GM18870 (cell line): ENCODE data around the gene OSBPL5.

ENCODE experiments used
- ATAC-seq: cut with Tn5 transposase; IDR thresholded peaks from one replicate; pipeline ENCODE4 v1.9.1; 2021; ENCODE audit warnings: moderate library complexity; ENCODE audit not compliant: unreplicated experiment

Gene OSBPL5

DNA sequence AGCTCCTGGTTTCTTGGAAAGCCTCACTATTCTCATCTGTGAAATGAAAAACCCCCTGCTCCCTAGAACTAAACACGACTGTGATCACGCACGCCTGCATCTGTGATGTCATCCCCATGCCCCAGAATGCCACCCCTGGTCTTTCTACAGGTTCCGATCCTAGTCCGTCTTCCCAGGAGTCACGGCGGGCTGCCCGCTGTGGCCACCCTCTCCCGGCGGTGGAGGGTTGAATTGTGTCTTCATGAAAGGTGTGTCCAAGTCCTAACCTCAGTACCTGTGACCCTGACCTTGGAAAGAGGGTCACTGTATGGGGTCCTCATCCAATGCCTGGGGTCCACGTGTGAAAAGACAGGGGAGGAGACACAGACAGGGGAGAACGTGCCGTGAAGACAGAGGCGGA, 14.4 kb downstream of the OSBPL5 start:
- ATAC-seq = no peak

DNA sequence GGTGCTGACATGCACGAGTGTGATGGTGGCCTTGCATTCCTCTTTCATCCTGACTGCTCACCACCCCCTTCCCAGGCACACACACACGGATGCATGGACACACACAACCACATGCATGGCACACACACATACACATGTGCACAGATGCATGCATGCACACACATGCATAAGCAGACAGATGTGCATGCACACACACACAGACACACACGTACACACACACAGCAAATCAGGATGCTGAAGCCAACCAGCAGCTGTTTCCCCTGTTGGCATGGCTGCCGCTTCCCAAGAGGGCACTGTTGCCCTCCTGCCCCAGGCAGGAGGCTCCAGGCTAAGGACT, 15.3 kb downstream of the OSBPL5 start:
- no peak for ATAC-seq

DNA sequence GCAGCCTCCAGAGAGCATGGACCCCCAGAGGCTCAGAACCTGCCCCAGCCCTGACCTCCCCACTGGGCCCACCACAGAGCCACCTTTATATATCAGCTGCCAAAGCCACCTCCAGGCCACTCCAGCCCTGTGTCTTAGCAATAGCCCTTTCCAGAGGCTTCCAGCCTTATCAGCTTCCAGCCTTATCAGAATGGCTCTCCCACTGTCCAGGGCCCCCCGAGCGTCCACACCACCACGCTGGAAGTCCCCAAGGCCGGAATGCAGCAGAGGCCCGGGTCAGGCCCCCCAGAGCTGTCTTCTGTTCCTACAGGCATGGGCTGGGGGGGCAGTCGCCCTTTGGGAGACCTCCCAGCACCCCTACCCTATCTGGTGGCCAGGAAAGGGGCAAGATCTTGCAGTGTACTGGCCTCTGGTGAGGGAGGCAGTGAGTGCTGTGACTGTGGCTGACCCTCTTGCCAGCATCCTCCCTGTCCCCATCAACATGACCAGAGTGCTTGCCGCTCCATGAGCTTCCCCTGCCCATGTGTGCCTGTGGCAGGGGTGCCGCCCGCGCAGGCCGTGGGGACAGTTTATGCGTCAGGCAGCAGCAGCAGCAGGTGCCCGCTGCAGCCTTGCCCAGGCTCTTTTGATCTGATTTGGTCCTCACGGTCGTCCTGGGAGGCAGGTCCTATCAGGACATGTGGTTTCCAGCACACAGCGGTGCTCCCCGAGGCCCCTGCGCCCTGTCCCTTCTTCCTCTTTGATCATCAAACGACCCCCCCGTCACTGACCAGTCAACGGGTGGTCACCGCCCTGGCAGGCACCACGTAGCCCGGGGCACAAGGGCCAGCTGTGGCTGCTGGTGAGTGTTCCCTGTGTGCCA, 15.9 kb downstream of the OSBPL5 start:
- ATAC-seq = no peak

DNA sequence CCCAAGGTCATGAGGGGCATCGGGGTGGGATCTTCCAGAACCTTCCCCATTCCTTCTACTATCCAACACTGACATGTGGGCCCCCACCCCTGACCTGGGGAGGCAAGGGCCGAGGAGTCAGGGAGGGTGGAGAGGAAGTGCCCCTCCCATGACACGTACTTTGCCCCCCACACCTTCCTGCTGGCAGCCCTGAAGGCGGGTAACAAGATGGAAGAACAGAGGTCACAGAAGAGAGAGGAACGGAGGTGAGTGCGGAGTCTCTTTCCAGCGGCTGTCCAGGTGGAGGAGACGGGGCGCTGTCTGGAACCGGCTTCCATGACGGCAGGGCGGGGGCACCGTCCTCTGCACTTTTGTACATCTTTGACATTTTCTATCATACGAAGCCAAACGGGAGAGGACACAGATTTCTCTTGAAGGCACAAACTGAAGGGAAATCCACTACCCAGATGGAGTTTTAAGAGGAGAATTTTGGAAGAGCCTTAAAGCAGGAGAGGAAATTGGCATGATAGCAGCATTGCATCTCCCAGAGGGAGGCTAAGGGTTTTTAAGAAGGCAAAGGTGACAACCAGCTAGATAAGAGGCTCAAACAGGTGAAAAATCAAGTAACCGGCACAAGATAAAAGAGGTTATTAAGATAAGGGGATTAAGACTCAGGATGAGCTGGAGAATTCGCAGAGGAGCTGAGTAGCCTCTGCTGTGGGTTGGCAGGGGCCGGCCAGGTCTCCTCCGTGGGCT, 16.7 kb downstream of the OSBPL5 start:
- ATAC-seq = no peak

DNA sequence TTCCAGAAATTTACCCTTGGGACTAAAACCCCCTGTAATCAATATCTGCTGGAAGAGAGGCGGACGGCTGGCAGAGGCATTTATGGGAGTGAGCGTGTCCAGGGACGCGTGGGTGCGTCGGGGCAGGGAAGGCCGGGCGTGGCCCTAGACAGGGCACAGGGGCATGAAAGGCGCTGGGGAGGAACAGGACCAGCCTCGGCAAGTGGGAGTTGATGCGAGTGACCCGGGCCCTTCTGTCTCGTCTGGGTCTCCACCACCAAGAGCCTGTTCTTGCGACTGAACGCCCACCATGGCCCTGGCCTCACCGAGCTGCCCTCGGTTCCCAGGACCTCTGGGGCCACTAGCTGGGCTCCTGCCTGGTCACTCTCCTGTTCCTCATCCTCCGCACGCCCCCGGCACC, 17.5 kb downstream of the OSBPL5 start:
- no peak for ATAC-seq

DNA sequence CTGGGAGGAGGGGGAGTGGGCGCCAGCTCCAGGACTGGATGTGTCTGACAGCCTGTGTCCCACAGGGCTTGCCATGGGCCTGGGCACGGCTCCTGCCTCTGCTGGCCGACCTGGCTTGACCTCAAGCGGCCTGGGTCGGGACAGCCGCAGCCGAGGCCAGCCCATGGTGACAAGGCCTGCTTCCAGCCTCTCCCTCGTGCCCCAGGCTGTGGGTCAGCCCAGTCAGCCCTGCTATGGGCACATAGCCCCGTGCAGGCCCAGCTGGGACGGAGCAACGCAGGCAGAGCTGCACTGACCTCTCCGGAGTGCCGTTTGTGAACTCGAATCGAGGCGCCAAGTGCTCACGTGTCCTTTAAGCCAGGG, 17.9 kb downstream of the OSBPL5 start:
- no peak for ATAC-seq

DNA sequence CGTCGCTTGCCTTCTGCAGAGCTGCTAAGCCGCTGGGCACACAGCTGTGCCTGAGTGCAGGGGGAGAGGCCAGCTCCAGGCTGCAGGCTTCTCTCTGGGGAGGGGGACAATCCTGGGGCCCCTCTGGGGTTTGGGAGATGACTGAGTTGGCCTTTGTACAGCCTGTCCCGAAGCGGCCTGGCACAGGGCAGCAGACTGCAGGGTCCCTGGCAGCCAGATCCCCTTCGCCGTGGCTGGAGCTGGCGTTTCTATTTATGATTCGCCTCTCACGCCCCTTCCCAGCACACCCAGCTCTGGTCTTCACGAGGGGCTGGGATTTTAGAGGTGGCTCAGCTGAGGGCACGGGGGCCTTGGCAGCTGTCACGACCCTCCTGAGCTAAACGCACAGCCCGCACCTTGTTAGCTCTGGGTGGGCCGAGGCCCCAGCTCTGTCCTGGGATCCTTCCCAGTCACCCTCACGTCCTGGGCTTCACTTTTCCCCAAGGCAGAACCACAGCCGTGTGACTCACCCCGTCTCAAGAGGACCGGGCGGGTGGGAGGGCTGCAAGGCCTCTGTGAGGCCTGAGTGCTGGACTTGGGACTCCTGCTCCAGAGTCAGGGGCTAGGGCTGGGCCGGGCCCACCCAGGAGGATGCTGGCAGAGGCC, 18.4 kb downstream of the OSBPL5 start:
- no peak for ATAC-seq

DNA sequence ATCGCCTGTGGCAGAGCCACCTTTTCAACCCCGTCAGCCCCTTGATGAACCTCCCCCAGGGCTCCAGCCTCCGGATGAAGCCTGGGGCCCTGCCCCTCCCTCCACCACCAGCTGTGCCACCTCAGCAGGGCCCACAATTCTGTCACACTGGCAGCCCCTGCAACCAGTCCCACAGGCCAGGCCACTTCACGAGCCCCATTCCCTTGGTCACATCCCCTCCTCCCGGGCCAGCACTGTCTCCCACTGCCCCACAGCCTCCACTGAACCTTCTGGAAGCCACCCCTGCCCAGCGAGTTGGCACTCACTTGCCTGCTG, 19.9 kb downstream of the OSBPL5 start:
- ATAC-seq = no peak

DNA sequence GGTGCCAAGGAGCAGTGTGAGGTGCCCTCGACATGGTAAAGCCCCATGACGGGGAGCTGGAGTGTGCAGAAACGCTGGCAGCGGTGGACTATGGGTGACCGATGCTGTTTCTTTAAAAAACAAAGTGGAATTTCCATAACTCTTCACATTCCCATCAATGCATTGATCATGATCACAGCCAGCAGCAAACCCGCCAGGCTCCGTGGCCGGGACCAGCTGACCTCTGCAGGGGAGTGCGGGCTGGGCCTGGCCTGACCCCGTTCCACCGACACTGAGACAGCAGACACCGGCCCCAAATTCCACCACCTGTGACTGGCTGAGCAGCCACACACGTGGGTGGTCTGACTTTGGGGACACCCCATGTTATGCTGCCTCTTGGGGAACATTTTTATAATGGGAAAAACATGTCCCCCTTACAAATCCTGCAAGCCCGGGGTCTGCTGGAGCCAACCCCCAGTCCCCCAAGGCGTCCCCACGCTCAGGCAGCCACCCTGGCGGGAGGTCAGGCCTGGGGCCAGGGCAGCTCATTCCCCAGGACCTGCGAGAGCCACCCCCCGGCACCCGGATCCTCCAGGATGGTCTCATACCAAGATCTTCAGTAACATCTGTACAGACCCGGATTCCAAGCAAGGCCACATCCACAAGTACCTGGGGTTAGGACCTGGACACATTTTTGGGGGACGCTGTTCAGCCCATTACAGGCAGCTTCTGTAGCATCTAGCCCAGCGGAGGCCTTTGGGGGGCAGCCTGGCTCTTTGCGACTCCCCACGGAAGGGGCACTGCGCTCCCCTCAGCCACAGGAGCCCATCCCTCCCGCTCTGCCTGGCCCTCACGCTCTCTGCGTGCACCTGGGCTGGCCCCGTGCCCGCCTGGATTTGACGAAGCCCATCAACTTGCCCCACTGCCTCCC, 20.6 kb downstream of the OSBPL5 start:
- no peak for ATAC-seq

DNA sequence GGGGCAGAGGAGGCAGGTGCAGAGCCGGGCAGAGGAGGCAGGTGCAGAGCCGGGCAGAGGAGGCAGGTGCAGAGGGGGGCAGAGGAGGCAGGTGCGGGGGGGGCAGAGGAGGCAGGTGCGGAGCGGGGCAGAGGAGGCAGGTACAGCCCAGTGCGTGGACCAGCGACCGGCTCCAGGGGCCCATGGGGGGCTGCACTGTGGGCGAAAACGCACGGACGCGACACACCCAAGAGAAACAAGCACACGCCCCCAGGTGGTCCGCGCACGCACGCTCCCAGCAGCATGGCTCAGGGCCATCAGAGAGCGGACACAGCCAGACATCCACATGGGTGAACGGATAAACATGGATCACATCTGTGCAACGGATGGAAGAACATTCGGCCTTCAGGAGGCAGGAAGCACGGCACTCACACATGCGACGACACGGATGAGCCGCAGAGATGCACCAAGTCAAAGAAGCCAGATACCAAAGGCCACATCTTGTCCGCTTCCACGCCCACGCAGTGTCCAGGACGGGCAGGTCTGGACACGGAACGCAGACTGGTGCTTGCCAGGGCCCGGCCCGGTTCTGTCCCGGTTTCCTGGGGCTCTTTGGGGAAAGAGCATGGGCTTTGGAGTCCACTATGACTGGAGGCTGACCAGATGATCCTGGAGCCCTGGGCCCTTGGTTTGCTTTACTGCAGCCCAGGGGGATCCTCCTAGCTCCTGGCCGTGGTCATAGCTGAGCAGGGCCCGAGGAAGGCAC, 21.8 kb downstream of the OSBPL5 start:
- ATAC-seq = no peak

DNA sequence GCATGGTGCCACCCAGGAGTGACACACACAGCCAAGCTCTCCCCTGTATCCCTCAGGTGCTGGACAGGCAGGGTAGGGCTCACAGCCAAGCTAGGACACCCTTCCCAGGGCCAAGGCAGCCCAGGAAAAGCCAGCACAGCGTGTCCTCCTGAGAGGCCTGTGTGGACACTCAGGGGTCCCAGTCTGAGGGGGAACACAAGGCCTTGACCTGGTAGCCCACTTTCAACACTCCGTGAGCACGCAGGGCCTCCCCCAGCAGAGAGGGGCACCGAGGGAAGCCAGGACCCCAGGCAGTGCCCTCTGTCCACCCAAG, 24.9 kb downstream of the OSBPL5 start:
- ATAC-seq = no peak

DNA sequence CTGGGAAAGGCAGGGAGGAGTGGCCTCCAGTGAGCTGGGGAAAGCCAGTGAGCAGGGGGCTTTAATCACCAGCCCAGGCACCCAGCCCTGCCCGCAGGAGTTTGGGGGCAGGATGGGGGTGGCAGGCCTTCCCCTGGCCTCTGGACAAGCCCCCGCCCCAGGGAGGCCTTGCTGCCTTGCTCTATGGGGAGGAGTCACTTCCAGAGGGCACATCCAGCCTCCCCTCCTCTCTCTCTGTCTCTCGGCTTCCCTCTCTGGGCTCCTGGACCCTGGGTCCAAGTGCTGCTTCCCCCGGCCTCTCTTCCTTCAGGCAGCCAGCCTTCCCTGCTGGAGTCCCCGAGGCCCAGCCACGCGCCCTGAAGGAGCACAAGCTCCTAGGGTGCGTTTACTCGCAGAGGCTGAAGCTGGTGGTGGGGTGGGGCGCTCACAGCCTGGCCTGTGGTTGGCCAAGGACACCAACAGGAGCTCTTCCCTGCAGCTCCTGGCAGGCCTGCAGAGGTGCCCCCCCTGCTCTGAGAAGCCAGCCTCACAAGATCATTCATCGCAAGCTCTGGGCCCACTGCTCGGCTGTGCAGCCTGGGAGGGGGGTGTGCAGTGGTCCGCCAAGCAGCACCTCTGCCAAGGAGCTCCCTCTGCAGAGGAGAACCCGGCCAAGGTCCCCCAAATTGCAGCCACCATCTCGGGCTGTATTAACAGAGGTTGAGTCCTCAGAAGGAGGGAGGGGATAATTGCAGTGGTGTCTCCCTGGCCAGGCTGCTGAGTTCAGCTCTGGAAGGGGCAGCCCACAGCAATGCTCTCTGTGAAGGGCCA, 25.4 kb downstream of the OSBPL5 start:
- no peak for ATAC-seq

DNA sequence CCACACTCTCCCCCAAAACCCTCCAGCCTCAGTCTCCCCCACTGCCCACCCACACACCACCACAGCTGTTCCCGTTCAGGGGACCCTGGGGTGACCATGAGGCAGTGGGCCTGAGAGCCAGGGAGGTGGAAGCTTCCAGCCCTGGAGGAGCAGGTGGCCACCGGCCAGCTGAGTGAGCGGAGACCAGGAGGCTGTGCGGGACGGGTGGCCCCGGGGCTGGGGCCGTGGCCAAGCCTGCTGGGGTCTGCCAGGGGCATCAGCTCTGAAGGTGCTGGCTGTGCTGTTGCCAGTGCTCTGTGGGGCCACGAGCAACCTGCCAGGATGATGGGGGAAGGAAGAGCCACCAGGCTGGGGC, 26.0 kb downstream of the OSBPL5 start:
- ATAC-seq = no peak

DNA sequence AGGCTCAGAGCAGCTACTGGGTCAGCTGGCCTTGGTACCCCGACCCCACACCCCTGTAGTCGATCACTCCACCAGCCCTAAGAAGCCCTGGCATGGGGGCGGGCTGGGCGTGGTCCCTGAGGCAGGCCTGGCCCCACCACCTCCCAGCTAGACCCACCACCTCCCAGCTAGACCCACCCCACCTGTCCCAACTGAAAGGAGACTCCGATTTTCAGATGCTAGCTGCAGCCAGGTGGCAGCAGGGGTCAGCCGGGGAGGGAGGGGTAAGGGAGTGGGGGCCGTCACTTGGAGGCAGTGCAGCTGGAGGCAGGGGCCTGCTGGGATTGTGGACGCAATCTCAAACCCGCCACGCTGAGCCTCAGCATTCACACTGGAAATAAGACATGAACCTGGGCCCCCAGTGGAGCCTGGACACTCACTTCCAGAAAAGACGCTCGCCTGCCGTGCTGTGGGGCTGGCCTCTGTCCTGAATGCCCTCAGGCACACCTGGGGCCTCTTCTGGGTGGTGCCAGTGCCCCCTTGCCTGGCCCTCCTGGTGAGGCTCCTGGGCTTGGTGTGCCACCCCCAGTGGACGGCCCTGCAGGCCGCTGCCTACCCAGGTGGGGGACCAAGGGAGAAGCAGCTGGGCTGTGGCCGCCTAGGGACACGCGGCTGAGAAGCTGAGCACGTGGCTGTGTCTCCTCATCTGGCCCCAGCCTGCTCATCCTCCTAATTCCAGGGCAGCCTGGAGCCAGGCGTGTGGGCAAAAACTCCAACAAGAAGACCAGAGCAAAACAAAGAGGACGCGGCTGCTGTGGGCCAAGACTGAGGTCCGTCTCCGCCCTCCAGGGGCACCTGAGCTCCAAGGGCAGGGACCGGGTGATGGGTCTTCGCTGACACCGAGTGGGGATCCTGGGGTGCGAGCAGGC, 26.7 kb downstream of the OSBPL5 start:
- no peak for ATAC-seq

DNA sequence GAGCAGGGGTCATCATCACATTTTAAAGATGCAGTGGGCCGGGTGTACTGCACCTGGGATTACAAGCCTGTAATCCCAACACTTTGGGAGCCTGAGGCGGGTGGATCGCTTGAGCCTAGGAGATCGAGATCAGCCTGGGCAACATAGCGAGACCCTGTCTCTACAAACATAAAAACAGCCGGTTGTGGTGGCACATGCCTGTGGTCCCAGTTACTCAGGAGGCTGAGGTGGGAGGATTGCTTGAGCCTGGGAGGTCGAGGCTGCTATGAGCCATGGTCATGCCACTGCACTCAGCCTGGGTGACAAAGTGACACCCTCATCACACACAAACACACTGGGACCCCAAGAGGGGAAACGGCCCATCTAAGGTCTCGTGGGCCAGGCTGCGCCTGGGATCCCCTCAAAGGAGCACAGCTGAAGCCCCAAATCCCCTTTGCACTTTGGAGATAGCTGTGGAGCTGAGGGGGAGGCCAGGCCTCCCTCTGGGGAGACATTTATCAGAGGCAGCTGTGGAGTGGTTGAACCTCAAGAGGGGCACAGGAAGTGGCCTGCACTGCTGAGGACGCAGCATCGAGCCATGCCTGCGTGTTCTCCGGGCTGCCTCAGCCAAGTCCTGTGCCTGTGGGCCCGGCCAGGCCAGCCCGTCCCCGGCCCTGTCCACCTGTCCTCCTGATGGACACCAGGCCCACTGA, 27.5 kb downstream of the OSBPL5 start:
- ATAC-seq = no peak

DNA sequence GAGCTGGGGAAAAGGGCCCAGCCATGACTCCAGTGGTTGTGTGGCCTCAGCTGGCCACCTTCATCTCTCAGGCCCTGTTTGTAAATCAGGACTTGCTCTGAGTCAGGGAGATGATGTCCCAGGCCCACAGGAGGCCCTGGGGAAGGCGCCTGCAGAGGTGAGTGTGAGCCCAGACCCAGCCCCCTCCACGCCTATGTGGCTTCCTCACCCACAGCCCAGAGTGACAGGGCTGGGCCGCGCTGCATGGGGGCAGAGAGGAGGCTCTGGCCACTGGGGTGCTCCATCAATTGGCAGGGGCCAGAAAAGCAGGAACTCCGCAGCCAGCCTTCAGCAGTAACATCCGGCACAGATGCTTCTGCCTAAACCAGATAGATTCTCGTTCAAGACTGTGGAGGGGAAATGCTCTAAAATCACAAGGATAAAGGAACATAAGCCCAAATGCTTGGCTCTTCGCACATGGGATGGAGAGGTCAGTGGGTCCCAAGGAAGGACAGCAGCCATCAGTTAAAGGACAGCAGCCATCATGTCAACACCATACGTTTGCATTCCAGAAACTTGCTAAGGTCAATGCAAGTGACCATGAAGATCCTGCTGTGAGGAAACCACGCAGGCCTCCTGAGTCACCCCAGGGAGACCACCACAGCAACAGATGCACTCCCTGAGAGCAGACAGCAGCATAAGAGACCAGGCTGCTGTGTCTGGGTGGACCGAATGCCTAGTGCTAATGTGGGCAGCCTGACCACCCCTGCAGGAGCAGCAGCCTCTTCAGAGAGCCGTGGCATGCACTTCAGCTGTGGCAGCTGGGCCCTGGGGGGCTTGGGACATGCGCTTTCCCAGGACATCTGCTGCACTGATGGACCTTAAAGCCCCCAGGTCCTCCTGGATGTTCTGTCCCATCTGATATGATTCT, 28.3 kb downstream of the OSBPL5 start:
- no peak for ATAC-seq
